Measurements from ENCODE around the gene CD93.

The CD93 gene

GRCh38 chr20:23074052-23074451 is 12.1 kb downstream of the CD93 start:
- no peaks in the 10 kb centered on the region for H3K9me3 Mint-ChIP-seq
- H3K4me1 Mint-ChIP-seq = no peaks in the 10 kb centered on the region
- H3K27ac Mint-ChIP-seq = no peak overlapping the region
- H3K4me3 Mint-ChIP-seq = no peak overlapping the region
- peaks cover 2% of the 10 kb centered on the region for H3K27me3 Mint-ChIP-seq
- DNase-seq (ENCODE audit: low spot score in 2 of 2) = no peak
- no peaks in the 10 kb centered on the region for H3K36me3 Mint-ChIP-seq
- ATAC-seq (ENCODE audit: low read depth) = no peak

GRCh38 chr20:23072892-23073586 is 13.1 kb downstream of the CD93 start:
- Mint-ChIP-seq H3K4me1 (no peaks in the 10 kb centered on the region), H3K9me3 (no peaks in the 10 kb centered on the region), H3K36me3 (no peaks in the 10 kb centered on the region), H3K27ac (no peak overlapping the region), H3K4me3 (no peak overlapping the region), H3K27me3 (no peaks in the 10 kb centered on the region)
- ATAC-seq (ENCODE audit: low read depth) (no peak), DNase-seq (ENCODE audit: low spot score in 2 of 2) (no peak)

- no peaks in the 10 kb centered on the region for H3K4me1 Mint-ChIP-seq
- H3K4me3 Mint-ChIP-seq = no peak overlapping the region
- no peaks in the 10 kb centered on the region for H3K36me3 Mint-ChIP-seq
- ATAC-seq (ENCODE audit: low read depth) = no peak
- no peak overlapping the region for H3K27ac Mint-ChIP-seq
- no peaks in the 10 kb centered on the region for H3K9me3 Mint-ChIP-seq
- no peaks in the 10 kb centered on the region for H3K27me3 Mint-ChIP-seq
- no peak for DNase-seq (ENCODE audit: low spot score in 2 of 2)
These were observed 14.1 kb downstream of the CD93 start for GRCh38 chr20:23071996-23072395.

GRCh38 chr20:23071398-23071797 is 14.7 kb downstream of the CD93 start:
- H3K4me3 Mint-ChIP-seq = no peak overlapping the region
- DNase-seq (ENCODE audit: low spot score in 2 of 2) (no peak), ATAC-seq (ENCODE audit: low read depth) (no peak)
- H3K27me3 Mint-ChIP-seq = no peaks in the 10 kb centered on the region
- no peaks in the 10 kb centered on the region for H3K9me3 Mint-ChIP-seq
- no peak overlapping the region for H3K27ac Mint-ChIP-seq
- no peaks in the 10 kb centered on the region for H3K4me1 Mint-ChIP-seq
- H3K36me3 Mint-ChIP-seq = no peaks in the 10 kb centered on the region

GRCh38 chr20:23069108-23069507 is 17.0 kb downstream of the CD93 start:
- Mint-ChIP-seq H3K9me3 (peaks cover 2% of the 10 kb centered on the region), H3K27ac (no peak overlapping the region), H3K27me3 (peaks cover 4% of the 10 kb centered on the region), H3K4me3 (no peak overlapping the region), H3K4me1 (no peaks in the 10 kb centered on the region), H3K36me3 (no peaks in the 10 kb centered on the region)
- ATAC-seq (ENCODE audit: low read depth) = no peak
- no peak for DNase-seq (ENCODE audit: low spot score in 2 of 2)

GRCh38 chr20:23068283-23068682 is 17.8 kb downstream of the CD93 start:
- H3K27me3 Mint-ChIP-seq = peaks cover 5% of the 10 kb centered on the region
- ATAC-seq (ENCODE audit: low read depth) (no peak), DNase-seq (ENCODE audit: low spot score in 2 of 2) (no peak)
- peaks cover 2% of the 10 kb centered on the region for H3K9me3 Mint-ChIP-seq
- no peaks in the 10 kb centered on the region for H3K4me1 Mint-ChIP-seq
- H3K27ac Mint-ChIP-seq = no peak overlapping the region
- H3K36me3 Mint-ChIP-seq = no peaks in the 10 kb centered on the region
- no peak overlapping the region for H3K4me3 Mint-ChIP-seq

- no peaks in the 10 kb centered on the region for H3K4me1 Mint-ChIP-seq
- no peak overlapping the region for H3K4me3 Mint-ChIP-seq
- no peaks in the 10 kb centered on the region for H3K36me3 Mint-ChIP-seq
- H3K27me3 Mint-ChIP-seq = peaks cover 5% of the 10 kb centered on the region
- no peak overlapping the region for H3K27ac Mint-ChIP-seq
- DNase-seq (ENCODE audit: low spot score in 2 of 2) (no peak), ATAC-seq (ENCODE audit: low read depth) (no peak)
- peaks cover 2% of the 10 kb centered on the region for H3K9me3 Mint-ChIP-seq
These were observed 19.4 kb downstream of the CD93 start for GRCh38 chr20:23066772-23067171.

- Mint-ChIP-seq H3K27me3 (peaks cover 5% of the 10 kb centered on the region), H3K27ac (no peak overlapping the region), H3K4me1 (no peaks in the 10 kb centered on the region), H3K4me3 (no peak overlapping the region), H3K36me3 (no peaks in the 10 kb centered on the region), H3K9me3 (peaks cover 2% of the 10 kb centered on the region)
- ATAC-seq (ENCODE audit: low read depth) = no peak
- DNase-seq (ENCODE audit: low spot score in 2 of 2) = no peak
These were observed 20.6 kb downstream of the CD93 start for GRCh38 chr20:23065266-23066201.

- Mint-ChIP-seq H3K9me3 (peaks cover 2% of the 10 kb centered on the region), H3K27me3 (peaks cover 5% of the 10 kb centered on the region), H3K4me1 (no peaks in the 10 kb centered on the region), H3K27ac (no peak overlapping the region), H3K36me3 (no peaks in the 10 kb centered on the region), H3K4me3 (no peak overlapping the region)
- DNase-seq (ENCODE audit: low spot score in 2 of 2) = no peak
- no peak for ATAC-seq (ENCODE audit: low read depth)
These were observed 22.5 kb downstream of the CD93 start for GRCh38 chr20:23063581-23063980.

GRCh38 chr20:23063168-23063567 is 23.0 kb downstream of the CD93 start:
- H3K4me3 Mint-ChIP-seq = no peak overlapping the region
- H3K27me3 Mint-ChIP-seq = peaks cover 5% of the 10 kb centered on the region
- peaks cover 2% of the 10 kb centered on the region for H3K9me3 Mint-ChIP-seq
- no peaks in the 10 kb centered on the region for H3K4me1 Mint-ChIP-seq
- no peak for ATAC-seq (ENCODE audit: low read depth)
- no peak for DNase-seq (ENCODE audit: low spot score in 2 of 2)
- H3K36me3 Mint-ChIP-seq = no peaks in the 10 kb centered on the region
- no peak overlapping the region for H3K27ac Mint-ChIP-seq

- peaks cover 2% of the 10 kb centered on the region for H3K9me3 Mint-ChIP-seq
- no peak overlapping the region for H3K27ac Mint-ChIP-seq
- H3K4me3 Mint-ChIP-seq = no peak overlapping the region
- H3K27me3 Mint-ChIP-seq = peaks cover 5% of the 10 kb centered on the region
- ATAC-seq (ENCODE audit: low read depth) (no peak), DNase-seq (ENCODE audit: low spot score in 2 of 2) (no peak)
- H3K36me3 Mint-ChIP-seq = no peaks in the 10 kb centered on the region
- no peaks in the 10 kb centered on the region for H3K4me1 Mint-ChIP-seq
These were observed 23.5 kb downstream of the CD93 start for GRCh38 chr20:23062632-23063031.

GRCh38 chr20:23061734-23062561 is 24.2 kb downstream of the CD93 start:
- H3K27ac Mint-ChIP-seq = no peak overlapping the region
- ATAC-seq (ENCODE audit: low read depth) (no peak), DNase-seq (ENCODE audit: low spot score in 2 of 2) (no peak)
- no peaks in the 10 kb centered on the region for H3K4me1 Mint-ChIP-seq
- H3K9me3 Mint-ChIP-seq = peaks cover 2% of the 10 kb centered on the region
- H3K4me3 Mint-ChIP-seq = no peak overlapping the region
- peaks cover 5% of the 10 kb centered on the region for H3K27me3 Mint-ChIP-seq
- H3K36me3 Mint-ChIP-seq = no peaks in the 10 kb centered on the region

- Mint-ChIP-seq H3K9me3 (peaks cover 2% of the 10 kb centered on the region), H3K4me1 (no peaks in the 10 kb centered on the region), H3K4me3 (no peak overlapping the region), H3K27me3 (peaks cover 5% of the 10 kb centered on the region), H3K36me3 (no peaks in the 10 kb centered on the region), H3K27ac (no peak overlapping the region)
- no peak for DNase-seq (ENCODE audit: low spot score in 2 of 2)
- no peak for ATAC-seq (ENCODE audit: low read depth)
These were observed 24.9 kb downstream of the CD93 start for GRCh38 chr20:23061262-23061661.

GRCh38 chr20:23060629-23061028 is 25.5 kb downstream of the CD93 start:
- Mint-ChIP-seq H3K27me3 (peaks cover 5% of the 10 kb centered on the region), H3K9me3 (peaks cover 2% of the 10 kb centered on the region), H3K4me3 (no peak overlapping the region), H3K36me3 (no peaks in the 10 kb centered on the region), H3K4me1 (no peaks in the 10 kb centered on the region), H3K27ac (no peak overlapping the region)
- no peak for DNase-seq (ENCODE audit: low spot score in 2 of 2)
- ATAC-seq (ENCODE audit: low read depth) = no peak

All from memory B cell (primary cell).